ENCODE measurements around the gene CREM.
"Not testable (repeated sequence)": the region's sequence is repeated elsewhere in the genome, so short reads cannot be mapped to it uniquely, and the experiment has no call there.

CREM gene

GRCh38 chr10:35126530-35127288 is at the start of gene CREM:
Gene CREM (plus strand): TSS chr10:35126846. CDS start chr10:35137836, 10,990 bp downstream.
- peak; percentile 90 for DNase-seq (ENCODE audit: low read depth)
- H3K4me3 ChIP-seq (ENCODE audit: low read depth, low read length) = peak within 1 kb of the TSS; percentile 85

- no peak overlapping the region for H3K4me3 ChIP-seq (ENCODE audit: low read depth, low read length)
- DNase-seq (ENCODE audit: low read depth) = no peak
Observed at GRCh38 chr10:35079265-35079664, 47.4 kb upstream of the CREM start.

GRCh38 chr10:35079763-35080162 is 46.9 kb upstream of the CREM start:
- peak; percentile 60 for DNase-seq (ENCODE audit: low read depth)
- H3K4me3 ChIP-seq (ENCODE audit: low read depth, low read length) = no peak overlapping the region

- not testable (repeated sequence) for H3K4me3 ChIP-seq (ENCODE audit: low read depth, low read length); DNase-seq (ENCODE audit: low read depth)
Observed at GRCh38 chr10:35080261-35080660, 46.4 kb upstream of the CREM start.

GRCh38 chr10:35083242-35083641 is 43.4 kb upstream of the CREM start:
- H3K4me3 ChIP-seq (ENCODE audit: low read depth, low read length) = no peak overlapping the region
- DNase-seq (ENCODE audit: low read depth) = no peak

- DNase-seq (ENCODE audit: low read depth) = peak; percentile 16
Observed at GRCh38 chr10:35089611-35090161, 37.0 kb upstream of the CREM start.

GRCh38 chr10:35090162-35090954 is 36.3 kb upstream of the CREM start, which contains the start of gene CUL2:
Gene CUL2 (minus strand): TSS chr10:35090341. CDS start chr10:35071317, 19,024 bp downstream.
- peak; percentile 95 for DNase-seq (ENCODE audit: low read depth)
- H3K4me3 ChIP-seq (ENCODE audit: low read depth, low read length) = peak within 1 kb of the TSS; percentile 86

More at GRCh38 chr10:35089611-35090161, 37.0 kb upstream of the CREM start:
- peak overlapping the region; percentile 86 for H3K4me3 ChIP-seq (ENCODE audit: low read depth, low read length)

- H3K4me3 ChIP-seq (ENCODE audit: low read depth, low read length) = no peak overlapping the region
Observed at GRCh38 chr10:35091994-35092790, 34.5 kb upstream of the CREM start.

GRCh38 chr10:35092851-35093250 is 33.8 kb upstream of the CREM start:
- H3K4me3 ChIP-seq (ENCODE audit: low read depth, low read length) = no peak overlapping the region
- no peak for DNase-seq (ENCODE audit: low read depth)

More at GRCh38 chr10:35091994-35092790, 34.5 kb upstream of the CREM start:
- no peak for DNase-seq (ENCODE audit: low read depth)

- H3K4me3 ChIP-seq (ENCODE audit: low read depth, low read length) = no peak overlapping the region
- DNase-seq (ENCODE audit: low read depth) = no peak
Observed at GRCh38 chr10:35096312-35096711, 30.3 kb upstream of the CREM start.

GRCh38 chr10:35097510-35097909 is 29.1 kb upstream of the CREM start:
- no peak for DNase-seq (ENCODE audit: low read depth)
- no peak overlapping the region for H3K4me3 ChIP-seq (ENCODE audit: low read depth, low read length)

- H3K4me3 ChIP-seq (ENCODE audit: low read depth, low read length) = no peak overlapping the region
- no peak for DNase-seq (ENCODE audit: low read depth)
Observed at GRCh38 chr10:35103882-35104281, 22.8 kb upstream of the CREM start.

GRCh38 chr10:35112571-35112970 is 14.1 kb upstream of the CREM start:
- no peak for DNase-seq (ENCODE audit: low read depth)
- no peak overlapping the region for H3K4me3 ChIP-seq (ENCODE audit: low read depth, low read length)

- DNase-seq (ENCODE audit: low read depth) = no peak
- H3K4me3 ChIP-seq (ENCODE audit: low read depth, low read length) = no peak overlapping the region
Observed at GRCh38 chr10:35119378-35119777, 7.3 kb upstream of the CREM start.

GRCh38 chr10:35124540-35124939 is 2.1 kb upstream of the CREM start:
- H3K4me3 ChIP-seq (ENCODE audit: low read depth, low read length) = no peak overlapping the region
- DNase-seq (ENCODE audit: low read depth) = no peak

GRCh38 chr10:35126062-35126529 is 550 bp upstream of the CREM start:
- peak overlapping the region; percentile 85 for H3K4me3 ChIP-seq (ENCODE audit: low read depth, low read length)
- no peak for DNase-seq (ENCODE audit: low read depth)

GRCh38 chr10:35127289-35127891 is 744 bp downstream of the CREM start:
- H3K4me3 ChIP-seq (ENCODE audit: low read depth, low read length) = peak overlapping the region; percentile 85
- DNase-seq (ENCODE audit: low read depth) = peak; percentile 21

- DNase-seq (ENCODE audit: low read depth) = no peak
Observed at GRCh38 chr10:35129185-35129674, 2.6 kb downstream of the CREM start.

GRCh38 chr10:35130663-35131062 is 4.0 kb downstream of the CREM start:
- no peak for DNase-seq (ENCODE audit: low read depth)

More at GRCh38 chr10:35129185-35129674, 2.6 kb downstream of the CREM start:
- H3K4me3 ChIP-seq (ENCODE audit: low read depth, low read length) = no peak overlapping the region

More at GRCh38 chr10:35130663-35131062, 4.0 kb downstream of the CREM start:
- H3K4me3 ChIP-seq (ENCODE audit: low read depth, low read length) = no peak overlapping the region
